SU-DHL-6 (cell line): ENCODE data around the gene SLC22A5.

Experiments used
- H2AFZ ChIP-seq: fragments of 200-600 bp; sonication (generic); 2 replicates; pipeline ENCODE4 v1.6.1; 2014; ENCODE audit warnings: low read depth, mild to moderate bottlenecking, moderate library complexity, mixed read lengths, antibody characterized with exemption, low read length; ENCODE audit not compliant: severe bottlenecking
- H3F3A ChIP-seq: fragments of 200-600 bp; shearing (Covaris generic); 2 replicates; pipeline ENCODE4 v1.6.0; 2016; ENCODE audit warnings: antibody characterized with exemption, mild to moderate bottlenecking; ENCODE audit not compliant: insufficient read depth
- H3K27ac ChIP-seq: fragments of 200-600 bp; sonication (generic); 2 replicates; pipeline ENCODE4 v1.5.1; 2016; ENCODE audit warnings: low read depth, mild to moderate bottlenecking, low read length, moderate library complexity, mixed read lengths
- H3K27me3 ChIP-seq: fragments of 200-600 bp; sonication (generic), shearing (Covaris generic); 2 replicates; pipeline ENCODE4 v1.6.0; 2014; ENCODE audit warnings: mild to moderate bottlenecking, low read length
- H3K36me3 ChIP-seq: fragments of 200-600 bp; sonication (generic); 2 replicates; pipeline ENCODE4 v1.6.1; 2014; ENCODE audit warnings: mild to moderate bottlenecking, low read length, mixed read lengths
- H3K4me2 ChIP-seq: fragments of 300-600, 200-600 bp; shearing (Covaris generic), sonication (generic); 2 replicates; pipeline ENCODE4 v1.6.0; 2014; ENCODE audit warnings: low read length, low read depth, mild to moderate bottlenecking; ENCODE audit not compliant: poor library complexity, severe bottlenecking
- H3K4me3 ChIP-seq: fragments of 200-600 bp; sonication (generic); 2 replicates; pipeline ENCODE4 v1.5.1; 2014; ENCODE audit warnings: antibody characterized with exemption, low read length, mild to moderate bottlenecking, mixed read lengths; ENCODE audit not compliant: insufficient read depth, poor library complexity, severe bottlenecking
- H3K79me2 ChIP-seq: fragments of 200-600 bp; sonication (generic); 2 replicates; pipeline ENCODE4 v1.6.1; 2014; ENCODE audit warnings: mild to moderate bottlenecking, low read length, moderate library complexity; ENCODE audit not compliant: insufficient read depth
- H3K9ac ChIP-seq: fragments of 200-600 bp; sonication (generic); 2 replicates; pipeline ENCODE4 v1.7.0; 2014; ENCODE audit warnings: mild to moderate bottlenecking, low read length
- H3K9me2 ChIP-seq: fragments of 200-600 bp; sonication (generic); replicated peaks from 2 replicates; pipeline ENCODE4 v1.6.1; 2014; ENCODE audit warnings: low read length; ENCODE audit not compliant: insufficient read depth
- H3K9me3 ChIP-seq: fragments of 200-600 bp; sonication (generic); 2 replicates; pipeline ENCODE4 v1.6.1; 2014; ENCODE audit warnings: low read length, mixed read lengths; ENCODE audit not compliant: insufficient read depth
- H4K20me1 ChIP-seq: fragments of 200-600 bp; sonication (generic); 2 replicates; pipeline ENCODE4 v1.6.1; 2014; ENCODE audit warnings: low read depth, mild to moderate bottlenecking, antibody characterized with exemption, low read length, moderate library complexity, mixed read lengths
- CTCF ChIP-seq: fragments of 200-600 bp; sonication (generic); IDR thresholded peaks from one replicate; pipeline ENCODE4 v1.5.1; 2017; ENCODE audit warnings: antibody characterized with exemption, mild to moderate bottlenecking, low read length, moderate library complexity; ENCODE audit not compliant: insufficient read depth, poor library complexity, severe bottlenecking
- EZH2phosphoT487 ChIP-seq: fragments of 200-600 bp; sonication (generic), shearing (Covaris generic); conservative IDR thresholded peaks from 2 replicates; pipeline ENCODE4 v1.6.1; 2018; ENCODE audit warnings: mild to moderate bottlenecking, antibody characterized with exemption, low read length, moderate library complexity, mixed read lengths

Gene SLC22A5

GRCh38 chr5:132389051-132389331, 19.5 kb downstream of the SLC22A5 start:
- Histone ChIP-seq H3K9me3 (no peaks in the 10 kb centered on the region), H3K4me3 (no peak overlapping the region), H2AFZ (no peak overlapping the region), H3K9me2 (no peaks in the 10 kb centered on the region), H4K20me1 (no peaks in the 10 kb centered on the region), H3K79me2 (no peaks in the 10 kb centered on the region), H3K9ac (no peak overlapping the region), H3F3A (no peaks in the 10 kb centered on the region), H3K36me3 (no peaks in the 10 kb centered on the region), H3K27me3 (no peaks in the 10 kb centered on the region), H3K4me2 (no peak overlapping the region), H3K27ac (no peak overlapping the region)
- TF ChIP-seq CTCF: no peak
- no peak for TF ChIP-seq EZH2phosphoT487

- Histone ChIP-seq H3K4me3 (no peak overlapping the region), H4K20me1 (no peaks in the 10 kb centered on the region), H3K27ac (no peak overlapping the region), H3K27me3 (no peaks in the 10 kb centered on the region), H3K36me3 (no peaks in the 10 kb centered on the region), H2AFZ (no peak overlapping the region), H3K79me2 (no peaks in the 10 kb centered on the region), H3K9ac (no peak overlapping the region), H3F3A (no peaks in the 10 kb centered on the region), H3K9me2 (no peaks in the 10 kb centered on the region), H3K9me3 (no peaks in the 10 kb centered on the region), H3K4me2 (no peak overlapping the region)
- TF ChIP-seq CTCF (no peak), EZH2phosphoT487 (no peak)
These were observed 20.2 kb downstream of the SLC22A5 start for GRCh38 chr5:132389585-132390286.

GRCh38 chr5:132391247-132391646, 21.7 kb downstream of the SLC22A5 start:
- H3K36me3 ChIP-seq: no peaks in the 10 kb centered on the region
- H3K9ac ChIP-seq: no peak overlapping the region
- H3K4me2 ChIP-seq: no peak overlapping the region
- no peak overlapping the region for H3K27ac ChIP-seq
- no peaks in the 10 kb centered on the region for H3K27me3 ChIP-seq
- no peak for TF ChIP-seq EZH2phosphoT487
- TF ChIP-seq CTCF: no peak
- H2AFZ ChIP-seq: no peak overlapping the region
- H3K9me3 ChIP-seq: no peaks in the 10 kb centered on the region
- no peak overlapping the region for H3K4me3 ChIP-seq
- H4K20me1 ChIP-seq: no peaks in the 10 kb centered on the region
- H3F3A ChIP-seq: no peaks in the 10 kb centered on the region
- no peaks in the 10 kb centered on the region for H3K9me2 ChIP-seq
- H3K79me2 ChIP-seq: no peaks in the 10 kb centered on the region
